B cell (primary cell): ENCODE measurements around the gene FAM219A.

ENCODE experiments used
- CTCF ChIP-seq: fragments of 200-600 bp; IDR thresholded peaks from one replicate; pipeline ENCODE4 v1.8.0; 2022; ENCODE audit warnings: antibody characterized with exemption, mild to moderate bottlenecking
- EZH2 ChIP-seq: IDR thresholded peaks from 2 replicates; pipeline ENCODE4 v1.6.1; 2012; ENCODE audit warnings: borderline replicate concordance, low read depth, mild to moderate bottlenecking, moderate library complexity, low read length; ENCODE audit not compliant: insufficient read depth, poor library complexity, severe bottlenecking

- no peak for TF ChIP-seq CTCF
- TF ChIP-seq EZH2, result no peak
Measured at GRCh38 chr9:34475097-34475496, 16.7 kb upstream of the FAM219A start.
